HG02973 (cell line): ENCODE measurements around the gene RPGRIP1.
A peak's percentile ranks its signal among the peaks of the same experiment; 100 is the strongest.
"Not testable (repeated sequence)": the region's sequence is repeated elsewhere in the genome, so short reads cannot be mapped to it uniquely, and the experiment has no call there.

ENCODE experiments used
- ATAC-seq: cut with Tn5 transposase; IDR thresholded peaks from one replicate; pipeline ENCODE4 v1.9.1; 2021; ENCODE audit warnings: moderate library complexity; ENCODE audit not compliant: unreplicated experiment

RPGRIP1 gene

GRCh38 chr14:21299562-21300130 is 19.8 kb downstream of the RPGRIP1 start:
- ATAC-seq, result no peak

- ATAC-seq, result no peak
These were observed 21.0 kb downstream of the RPGRIP1 start for GRCh38 chr14:21300892-21301291.

- ATAC-seq, result no peak
These were observed 22.3 kb downstream of the RPGRIP1 start for GRCh38 chr14:21302013-21302835.

- not testable (repeated sequence) for ATAC-seq
These were observed 22.9 kb downstream of the RPGRIP1 start for GRCh38 chr14:21302836-21303140.

GRCh38 chr14:21307637-21308036 is 27.8 kb downstream of the RPGRIP1 start:
- ATAC-seq, result no peak

GRCh38 chr14:21308132-21308478 is 28.2 kb downstream of the RPGRIP1 start:
- no peak for ATAC-seq

- ATAC-seq, result peak; percentile 80
These were observed 28.8 kb downstream of the RPGRIP1 start for GRCh38 chr14:21308479-21309237.

GRCh38 chr14:21309238-21309636 is 29.4 kb downstream of the RPGRIP1 start:
- no peak for ATAC-seq

- ATAC-seq, result no peak
These were observed 30.1 kb downstream of the RPGRIP1 start for GRCh38 chr14:21309956-21310355.

GRCh38 chr14:21311614-21312013 is 31.7 kb downstream of the RPGRIP1 start:
- no peak for ATAC-seq

- ATAC-seq, result no peak
These were observed 33.6 kb downstream of the RPGRIP1 start for GRCh38 chr14:21313512-21313911.

- no peak for ATAC-seq
These were observed 37.5 kb downstream of the RPGRIP1 start for GRCh38 chr14:21317398-21317797.

- no peak for ATAC-seq
These were observed 41.0 kb downstream of the RPGRIP1 start for GRCh38 chr14:21320913-21321312.

GRCh38 chr14:21322716-21323115 is 42.8 kb downstream of the RPGRIP1 start:
- no peak for ATAC-seq

GRCh38 chr14:21326972-21327371 is 47.1 kb downstream of the RPGRIP1 start:
- ATAC-seq, result no peak
